Measurements from ENCODE around the gene ROR2. TPM values are rescaled to one million over a fixed set of nuclear protein-coding genes. Genes with fewer than 3 reads are reported as not detected.
"Not testable (repeated sequence)": the region's sequence is repeated elsewhere in the genome, so short reads cannot be mapped to it uniquely, and the experiment has no call there.

Gene ROR2
- total RNA-seq, 2 experiments from 2014 or later = 0.05 TPM

DNA sequence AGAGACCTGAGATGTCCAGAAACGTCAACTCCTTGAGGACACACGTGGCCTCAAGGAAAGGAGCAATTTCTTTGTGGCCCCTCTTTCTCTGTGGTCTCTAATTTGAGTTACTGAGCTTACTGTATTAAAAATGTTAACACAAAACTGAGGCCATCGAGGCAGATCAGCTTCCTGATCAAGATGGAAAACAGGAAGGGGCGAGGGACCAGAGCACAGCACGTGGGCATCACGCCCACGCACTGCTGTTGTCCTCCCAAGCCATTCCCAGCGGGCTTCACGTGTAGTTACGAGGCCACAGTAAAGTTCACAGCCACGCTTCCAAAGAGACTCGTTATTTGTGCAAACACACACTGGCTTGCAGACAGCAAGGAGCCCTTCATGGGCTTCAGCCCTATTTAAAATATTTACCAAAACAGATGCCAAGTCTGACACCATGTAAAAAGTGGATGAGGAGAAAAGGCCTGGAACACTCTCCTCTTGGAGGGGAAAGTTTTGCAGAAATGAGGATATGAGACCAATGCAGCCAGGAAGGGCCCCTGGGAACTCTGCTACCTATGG is 149.5 kb downstream of the ROR2 start:
- CTCF ChIA-PET = no interaction called here

DNA sequence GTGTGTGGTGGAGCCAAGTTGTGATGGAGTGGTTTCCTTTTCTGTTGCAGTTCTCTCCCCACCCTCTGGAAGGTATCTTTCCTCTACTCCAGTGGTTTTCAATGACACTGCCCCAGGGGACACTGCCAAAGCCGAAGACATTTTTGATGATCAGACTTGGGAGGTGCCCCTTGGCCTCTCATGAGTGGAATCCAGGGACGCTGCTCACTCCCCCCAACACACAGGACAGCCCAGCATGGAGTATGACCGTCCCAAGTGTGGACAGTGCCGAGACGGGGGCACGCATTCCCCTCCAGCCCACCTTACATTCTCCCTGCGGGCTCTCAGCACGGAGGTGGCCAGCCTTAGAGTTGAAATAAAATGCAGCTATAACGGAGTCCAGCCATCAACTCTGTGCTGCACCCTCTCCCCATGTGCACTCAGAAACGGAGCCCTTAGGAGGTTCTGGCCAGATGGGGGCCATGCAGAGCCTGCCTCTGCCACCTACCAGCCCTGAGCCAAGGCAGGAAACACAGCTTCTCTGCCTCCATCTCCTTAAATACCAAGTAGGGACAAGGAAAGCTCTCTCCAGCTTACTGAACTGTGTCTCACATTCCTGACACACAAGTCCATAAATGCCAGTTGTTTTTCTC is 150.8 kb downstream of the ROR2 start:
- Mint-ChIP-seq H3K36me3 (ENCODE audit: low read depth) (no peaks in the 10 kb centered on the region), H3K27me3 (ENCODE audit: low read depth) (no peaks in the 10 kb centered on the region), H3K27ac (peak overlapping the region; percentile 60), H3K4me1 (ENCODE audit: low read depth) (peaks cover 9% of the 10 kb centered on the region), H3K4me3 (peak overlapping the region; percentile 12), H3K9me3 (ENCODE audit: insufficient read depth) (no peaks in the 10 kb centered on the region)
- ChIA-PET CTCF (interaction anchor here (1.0 kb wide), 1 partner anchor 23 kb away, joined by 3 read pairs; no protein-coding TSS in a partner anchor), POLR2A (no interaction called here)
- ATAC-seq = no peak
- DNase-seq = no peak

More for the DNA sequence above, 149.5 kb downstream of the ROR2 start:
- H3K27ac Mint-ChIP-seq = no peak overlapping the region
- peaks cover 9% of the 10 kb centered on the region for H3K4me1 Mint-ChIP-seq (ENCODE audit: low read depth)
- POLR2A ChIA-PET = no interaction called here
- peaks cover 3% of the 10 kb centered on the region for H3K27me3 Mint-ChIP-seq (ENCODE audit: low read depth)
- no peak for ATAC-seq
- H3K9me3 Mint-ChIP-seq (ENCODE audit: insufficient read depth) = no peaks in the 10 kb centered on the region
- H3K36me3 Mint-ChIP-seq (ENCODE audit: low read depth) = no peaks in the 10 kb centered on the region
- DNase-seq = no peak
- H3K4me3 Mint-ChIP-seq = no peak overlapping the region

DNA sequence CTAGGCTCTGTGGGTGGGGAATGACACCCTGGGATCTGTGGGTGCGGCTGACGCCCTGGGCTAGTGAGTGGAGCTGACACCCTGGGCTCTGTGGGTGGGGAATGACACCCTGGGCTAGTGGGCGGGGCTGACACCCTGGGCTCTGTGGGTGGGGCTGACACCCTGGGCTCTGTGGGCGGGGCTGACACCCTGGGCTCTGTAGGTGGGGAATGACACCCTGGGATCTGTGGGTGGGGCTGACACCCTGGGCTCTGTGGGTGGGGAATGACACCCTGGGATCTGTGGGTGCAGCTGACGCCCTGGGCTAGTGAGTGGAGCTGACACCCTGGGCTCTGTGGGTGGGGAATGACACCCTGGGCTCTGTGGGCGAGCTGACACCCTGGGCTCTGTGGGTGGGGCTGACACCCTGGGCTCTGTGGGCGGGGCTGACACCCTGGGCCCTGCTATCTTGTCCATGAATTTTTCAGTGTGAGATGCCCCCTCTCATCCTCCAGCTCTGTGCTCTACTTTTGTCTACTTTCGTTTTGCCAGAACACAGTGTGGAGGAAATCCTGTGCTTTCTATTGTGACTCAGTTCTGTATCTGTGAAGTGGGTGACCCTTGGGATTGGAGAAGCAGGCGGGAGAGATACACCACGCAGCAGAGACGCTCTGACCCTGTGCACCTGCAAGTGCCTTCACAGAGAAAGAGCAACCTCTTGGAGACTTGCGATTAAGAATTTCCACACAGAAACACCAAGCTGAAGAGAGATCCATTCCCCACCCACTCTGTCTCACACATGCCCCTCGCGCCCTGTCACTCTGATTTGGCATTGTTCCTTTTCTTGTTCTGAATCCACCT is 151.5 kb downstream of the ROR2 start:
- H3K36me3 Mint-ChIP-seq (ENCODE audit: low read depth); CTCF ChIA-PET; POLR2A ChIA-PET; H3K27me3 Mint-ChIP-seq (ENCODE audit: low read depth); H3K9me3 Mint-ChIP-seq (ENCODE audit: insufficient read depth); H3K4me1 Mint-ChIP-seq (ENCODE audit: low read depth): not testable (repeated sequence)
- peak overlapping the region; percentile 12 for H3K4me3 Mint-ChIP-seq
- DNase-seq (peak; percentile 46), ATAC-seq (peak; percentile 39)
- H3K27ac Mint-ChIP-seq = peak overlapping the region; percentile 60

DNA sequence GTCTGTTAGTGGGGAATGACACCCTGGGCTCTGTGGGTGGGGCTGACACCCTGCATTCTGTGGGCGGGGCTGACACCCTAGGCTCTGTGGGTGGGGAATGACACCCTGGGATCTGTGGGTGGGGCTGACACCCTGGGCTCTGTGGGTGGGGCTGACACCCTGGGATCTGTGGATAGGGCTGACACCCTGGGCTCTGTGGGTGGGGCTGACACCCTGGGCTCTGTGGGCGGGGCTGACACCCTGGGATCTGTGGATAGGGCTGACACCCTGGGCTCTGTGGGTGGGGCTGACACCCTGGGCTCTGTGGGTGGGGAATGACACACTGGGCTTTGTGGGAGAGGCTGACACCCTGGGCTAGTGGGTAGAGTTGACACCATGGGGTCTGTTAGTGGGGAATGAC is 152.5 kb downstream of the ROR2 start:
- H3K36me3 Mint-ChIP-seq (ENCODE audit: low read depth); POLR2A ChIA-PET; CTCF ChIA-PET; H3K27me3 Mint-ChIP-seq (ENCODE audit: low read depth); ATAC-seq; H3K4me1 Mint-ChIP-seq (ENCODE audit: low read depth); H3K4me3 Mint-ChIP-seq; DNase-seq; H3K9me3 Mint-ChIP-seq (ENCODE audit: insufficient read depth); H3K27ac Mint-ChIP-seq: not testable (repeated sequence)

DNA sequence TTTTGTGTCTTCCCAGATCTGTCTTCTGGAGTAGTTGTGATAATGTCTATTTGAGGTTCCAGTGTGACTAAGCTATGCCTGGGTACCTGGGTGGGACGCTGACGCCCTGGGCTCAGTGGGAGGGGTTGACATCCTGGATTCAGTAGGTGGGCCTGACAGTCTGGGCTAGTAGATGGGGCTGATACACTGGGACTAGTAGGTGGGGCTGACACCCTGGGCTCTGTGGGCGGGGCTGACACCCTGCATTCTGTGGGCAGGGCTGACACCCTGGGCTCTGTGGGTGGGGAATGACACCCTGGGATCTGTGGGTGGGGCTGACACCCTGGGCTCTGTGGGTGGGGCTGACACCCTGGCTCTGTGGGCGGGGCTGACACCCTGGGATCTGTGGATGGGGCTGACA is 153.5 kb downstream of the ROR2 start:
- POLR2A ChIA-PET; H3K9me3 Mint-ChIP-seq (ENCODE audit: insufficient read depth); H3K36me3 Mint-ChIP-seq (ENCODE audit: low read depth); H3K4me1 Mint-ChIP-seq (ENCODE audit: low read depth); H3K27me3 Mint-ChIP-seq (ENCODE audit: low read depth); CTCF ChIA-PET; H3K4me3 Mint-ChIP-seq: not testable (repeated sequence)
- ATAC-seq (peak; percentile 36), DNase-seq (peak; percentile 42)
- peak overlapping the region; percentile 64 for H3K27ac Mint-ChIP-seq

- DNase-seq (no peak), ATAC-seq (no peak)
- Mint-ChIP-seq H3K27me3 (ENCODE audit: low read depth) (peaks cover 7% of the 10 kb centered on the region), H3K36me3 (ENCODE audit: low read depth) (no peaks in the 10 kb centered on the region), H3K4me1 (ENCODE audit: low read depth) (peaks cover 9% of the 10 kb centered on the region), H3K9me3 (ENCODE audit: insufficient read depth) (no peaks in the 10 kb centered on the region), H3K27ac (no peak overlapping the region), H3K4me3 (no peak overlapping the region)
- ChIA-PET POLR2A (no interaction called here), CTCF (no interaction called here)
These were observed 154.3 kb downstream of the ROR2 start for GRCh38 chr9:91795598-91796241.

GRCh38 chr9:91793371-91793770 is 156.7 kb downstream of the ROR2 start:
- H3K4me3 Mint-ChIP-seq; H3K27ac Mint-ChIP-seq; DNase-seq; H3K9me3 Mint-ChIP-seq (ENCODE audit: insufficient read depth); CTCF ChIA-PET; H3K4me1 Mint-ChIP-seq (ENCODE audit: low read depth); ATAC-seq; H3K36me3 Mint-ChIP-seq (ENCODE audit: low read depth); H3K27me3 Mint-ChIP-seq (ENCODE audit: low read depth): not testable (repeated sequence)
- POLR2A ChIA-PET = interaction anchor here (0.6 kb wide), 1 partner anchor 36 kb away, joined by 3 read pairs; no protein-coding TSS in a partner anchor

DNA sequence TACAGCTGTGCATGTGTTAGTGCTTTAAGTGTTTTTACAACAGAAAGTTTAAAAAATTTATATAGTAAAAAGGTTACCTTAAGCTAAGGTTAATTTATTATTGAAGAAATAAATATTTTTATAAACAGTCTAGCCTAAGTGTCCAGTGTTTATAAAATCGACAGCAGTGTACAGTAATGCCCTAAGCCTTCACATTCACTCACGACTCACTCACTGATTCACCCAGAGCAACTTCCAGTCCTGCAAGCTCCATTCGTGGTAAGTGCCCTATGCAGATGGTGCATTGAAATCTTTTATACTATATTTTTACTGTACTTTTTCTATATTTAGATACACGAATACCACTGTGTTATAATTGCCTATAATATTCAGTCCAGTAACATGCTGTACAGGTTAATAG is 159.1 kb downstream of the ROR2 start:
- DNase-seq = no peak
- Mint-ChIP-seq H3K36me3 (ENCODE audit: low read depth) (no peaks in the 10 kb centered on the region), H3K4me1 (ENCODE audit: low read depth) (no peaks in the 10 kb centered on the region), H3K4me3 (no peak overlapping the region), H3K27ac (no peak overlapping the region), H3K27me3 (ENCODE audit: low read depth) (peaks cover 15% of the 10 kb centered on the region), H3K9me3 (ENCODE audit: insufficient read depth) (no peaks in the 10 kb centered on the region)
- ChIA-PET CTCF (no interaction called here), POLR2A (interaction anchor here (0.6 kb wide), 1 partner anchor 77 kb away, joined by 3 read pairs; no protein-coding TSS in a partner anchor)
- no peak for ATAC-seq

GRCh38 chr9:91789941-91790340 is 160.1 kb downstream of the ROR2 start:
- Mint-ChIP-seq H3K36me3 (ENCODE audit: low read depth) (no peaks in the 10 kb centered on the region), H3K27me3 (ENCODE audit: low read depth) (peaks cover 15% of the 10 kb centered on the region), H3K9me3 (ENCODE audit: insufficient read depth) (no peaks in the 10 kb centered on the region), H3K27ac (no peak overlapping the region), H3K4me3 (no peak overlapping the region), H3K4me1 (ENCODE audit: low read depth) (no peaks in the 10 kb centered on the region)
- ChIA-PET CTCF (no interaction called here), POLR2A (no interaction called here)
- DNase-seq = no peak
- ATAC-seq = no peak

DNA sequence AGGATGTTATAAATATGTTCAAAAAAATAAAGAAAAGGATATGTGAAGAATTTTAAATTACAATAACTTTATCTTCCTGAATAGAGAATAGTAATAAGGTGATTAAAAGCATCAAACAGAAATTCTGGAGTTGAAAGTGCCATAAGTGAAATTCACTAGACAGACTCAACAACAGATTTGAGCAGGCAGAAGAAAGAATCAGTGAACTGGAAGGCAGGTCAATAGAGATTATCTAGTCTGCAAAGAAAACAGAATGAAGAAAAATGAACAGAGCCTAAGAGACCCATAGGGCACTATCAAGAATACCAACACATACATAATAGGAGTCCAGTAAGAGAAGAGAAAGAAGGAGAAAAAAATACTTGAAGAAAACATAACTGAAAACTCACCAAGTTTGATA is 162.1 kb downstream of the ROR2 start:
- Mint-ChIP-seq H3K27ac (no peak overlapping the region), H3K4me1 (ENCODE audit: low read depth) (peaks cover 7% of the 10 kb centered on the region), H3K9me3 (ENCODE audit: insufficient read depth) (no peaks in the 10 kb centered on the region), H3K36me3 (ENCODE audit: low read depth) (no peaks in the 10 kb centered on the region), H3K4me3 (no peak overlapping the region), H3K27me3 (ENCODE audit: low read depth) (peaks cover 19% of the 10 kb centered on the region)
- ATAC-seq (no peak), DNase-seq (no peak)
- POLR2A ChIA-PET = no interaction called here
- CTCF ChIA-PET = no interaction called here

DNA sequence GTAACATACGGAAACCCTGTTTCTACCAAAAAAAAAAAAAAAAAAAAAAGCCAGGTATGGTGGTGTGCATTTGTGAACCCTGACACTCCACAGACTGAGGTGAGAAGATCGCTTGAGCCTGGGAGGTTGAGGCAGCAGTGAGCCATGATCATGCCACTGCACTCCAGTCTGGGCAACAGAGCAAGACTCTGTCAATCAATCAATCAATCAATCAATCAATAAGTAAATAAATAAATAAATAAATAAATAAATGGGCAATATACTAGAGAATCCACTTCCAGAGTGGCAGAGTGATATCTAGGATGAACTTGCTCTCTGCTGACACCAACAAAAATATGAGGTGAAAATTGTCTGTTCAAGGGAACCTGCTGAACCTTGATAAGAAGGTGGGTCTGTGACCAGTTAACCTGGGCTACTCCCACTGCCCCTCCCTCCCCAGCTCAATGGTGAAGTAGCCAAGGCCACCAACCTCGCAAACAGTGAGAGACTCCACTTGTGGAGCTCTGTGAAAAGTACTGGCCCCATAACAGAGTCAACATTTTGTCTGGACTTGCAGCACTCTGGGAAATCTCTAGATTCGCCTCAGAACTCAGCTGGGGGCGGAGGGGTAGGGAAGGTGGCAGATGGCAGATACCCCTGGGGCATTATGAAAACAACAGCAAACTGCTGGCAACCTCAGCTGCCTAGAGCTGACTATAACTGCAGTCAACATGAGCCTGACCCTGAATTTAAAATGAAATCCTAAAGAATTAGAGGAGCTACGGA is 163.7 kb downstream of the ROR2 start:
- ChIA-PET CTCF (no interaction called here), POLR2A (interaction anchor here (0.6 kb wide), 1 partner anchor 390 kb away, joined by 3 read pairs; no protein-coding TSS in a partner anchor)
- Mint-ChIP-seq H3K36me3 (ENCODE audit: low read depth) (no peaks in the 10 kb centered on the region), H3K9me3 (ENCODE audit: insufficient read depth) (no peaks in the 10 kb centered on the region), H3K4me3 (no peak overlapping the region), H3K27ac (no peak overlapping the region), H3K27me3 (ENCODE audit: low read depth) (peaks cover 18% of the 10 kb centered on the region), H3K4me1 (ENCODE audit: low read depth) (peaks cover 12% of the 10 kb centered on the region)
- ATAC-seq (no peak), DNase-seq (no peak)

All from activated CD8-positive, alpha-beta T cell treated with anti-CD3 and anti-CD28 coated beads, Interleukin-2, amount 10 ng/mL, durations not matched to agents 7 days and 5 days (primary cell).